HepG2 (cell line): ENCODE results near the gene VASN. TPM values are rescaled to one million over a fixed set of nuclear protein-coding genes. Genes with fewer than 3 reads are reported as not detected.

Source experiments
- AHR ChIP-seq: IDR thresholded peaks from 2 replicates; pipeline ENCODE4 v1.6.1; 2018; ENCODE audit warnings: missing genetic modification reagents, missing compliant biosample characterization
- CENPX ChIP-seq: sonication (generic); formaldehyde crosslinking; IDR thresholded peaks from 2 replicates; pipeline ENCODE4 v1.9.0; 2021; ENCODE audit warnings: mild to moderate bottlenecking, missing genetic modification reagents, moderate library complexity
- CHD4 ChIP-seq: fragments of 200-600 bp; sonication (generic); IDR thresholded peaks from 2 replicates; pipeline ENCODE4 v1.7.0; 2017; ENCODE audit warnings: mild to moderate bottlenecking, low read length, borderline replicate concordance
- EP300 ChIP-seq, 3 experiments: sonication (generic) in 1 of 3; formaldehyde crosslinking in 1 of 3; IDR thresholded peaks; 2 replicates each; pipeline versions ENCODE4 v1.5.1 to v1.6.1; 2011 to 2020; ENCODE audit warnings: low read depth in 2 of 3, low read length in 2 of 3, borderline replicate concordance in 1 of 3, improper control_type of control experiment in 1 of 3, mild to moderate bottlenecking in 1 of 3, missing genetic modification reagents in 1 of 3, moderate library complexity in 1 of 3
- MNT ChIP-seq: fragments of 450-650 bp; IDR thresholded peaks from 2 replicates; pipeline ENCODE4 v1.6.1; 2016
- MYNN ChIP-seq: sonication (generic); formaldehyde crosslinking; IDR thresholded peaks from 2 replicates; pipeline ENCODE4 v1.4.0; 2020; ENCODE audit warnings: mild to moderate bottlenecking, low read depth, missing genetic modification reagents
- NPAS2 ChIP-seq: sonication (generic); formaldehyde crosslinking; IDR thresholded peaks from 2 replicates; pipeline ENCODE4 v1.8.0; 2022; ENCODE audit warnings: mild to moderate bottlenecking, missing genetic modification reagents, borderline replicate concordance
- NR2F1 ChIP-seq, 2 experiments: fragments of 450-650 bp in 1 of 2; formaldehyde crosslinking in 1 of 2; IDR thresholded peaks; 2 replicates each; pipeline versions ENCODE4 v1.5.0 to v1.6.1; 2016 to 2020; ENCODE audit warnings: mild to moderate bottlenecking in 1 of 2, missing compliant biosample characterization in 1 of 2, missing genetic modification reagents in 1 of 2, moderate library complexity in 1 of 2
- NRL ChIP-seq: sonication (generic); formaldehyde crosslinking; IDR thresholded peaks from 2 replicates; pipeline ENCODE4 v1.5.0; 2020; ENCODE audit warnings: missing genetic modification reagents, mild to moderate bottlenecking, moderate library complexity, borderline replicate concordance
- PHF20 ChIP-seq: sonication (generic); formaldehyde crosslinking; IDR thresholded peaks from 2 replicates; pipeline ENCODE4 v1.5.0; 2020; ENCODE audit warnings: mild to moderate bottlenecking, missing genetic modification reagents
- RFXANK ChIP-seq: IDR thresholded peaks from 2 replicates; pipeline ENCODE4 v1.6.1; 2016
- RNF219 ChIP-seq: sonication (generic); formaldehyde crosslinking; IDR thresholded peaks from 2 replicates; pipeline ENCODE4 v1.5.0; 2020; ENCODE audit warnings: mild to moderate bottlenecking, missing genetic modification reagents
- SETDB1 ChIP-seq: sonication (generic); formaldehyde crosslinking; IDR thresholded peaks from 2 replicates; pipeline ENCODE4 v1.5.1; 2020; ENCODE audit warnings: missing genetic modification reagents, mild to moderate bottlenecking, borderline replicate concordance
- THAP7 ChIP-seq: sonication (generic); formaldehyde crosslinking; IDR thresholded peaks from 2 replicates; pipeline ENCODE4 v1.8.1; 2023; ENCODE audit warnings: mild to moderate bottlenecking, missing genetic modification reagents
- ZBTB33 ChIP-seq: sonication (generic); formaldehyde crosslinking; IDR thresholded peaks from 2 replicates; pipeline ENCODE4 v1.4.0; 2020; ENCODE audit warnings: missing genetic modification reagents
- ZFP36L2 ChIP-seq: sonication (generic); formaldehyde crosslinking; IDR thresholded peaks from 2 replicates; pipeline ENCODE4 v1.4.0; 2020; ENCODE audit warnings: missing genetic modification reagents
- ZNF251 ChIP-seq: sonication (generic); formaldehyde crosslinking; IDR thresholded peaks from 2 replicates; pipeline ENCODE4 v1.9.0; 2021; ENCODE audit warnings: mild to moderate bottlenecking, missing genetic modification reagents
- ZNF597 ChIP-seq: sonication (generic); formaldehyde crosslinking; IDR thresholded peaks from 2 replicates; pipeline ENCODE4 v1.5.0; 2020; ENCODE audit warnings: missing genetic modification reagents
- ZNF598 ChIP-seq: sonication (generic); formaldehyde crosslinking; IDR thresholded peaks from 2 replicates; pipeline ENCODE4 v1.5.1; 2020; ENCODE audit warnings: mild to moderate bottlenecking, missing genetic modification reagents, borderline replicate concordance
- ZNF7 ChIP-seq: IDR thresholded peaks from 2 replicates; pipeline ENCODE4 v1.6.1; 2016; ENCODE audit warnings: missing biosample characterization, missing genetic modification reagents
- ZNF782 ChIP-seq: sonication (generic); formaldehyde crosslinking; IDR thresholded peaks from 2 replicates; pipeline ENCODE4 v1.4.0; 2020; ENCODE audit warnings: missing genetic modification reagents, mild to moderate bottlenecking, borderline replicate concordance
- ZSCAN12 ChIP-seq: sonication (generic); formaldehyde crosslinking; IDR thresholded peaks from 2 replicates; pipeline ENCODE4 v1.9.0; 2021; ENCODE audit warnings: mild to moderate bottlenecking, missing genetic modification reagents
- polyA plus RNA-seq, 8 experiments: library from polyadenylated mRNA; depleted of rRNA in 3 of 8; stranded (reverse) in 7 of 8; unstranded in 1 of 8; fragments of >200 nt; fragmentation: Illumina TruSeq in 4 of 8; extraction: Trizol in 4 of 8; gene quantifications; 2 replicates each; pipeline versions ENCODE4 v1.2.1 to v1.2.3, GENCODE V29; 2011 to 2016; ENCODE audit warnings: low read depth in 4 of 8, missing spikeins in 1 of 8, mixed read lengths in 1 of 8; ENCODE audit not compliant: insufficient read depth in 1 of 8
- total RNA-seq, 5 experiments: library from RNA; depleted of rRNA; stranded (reverse); fragments of >200 nt; fragmentation: Illumina TruSeq; extraction: Trizol; gene quantifications; 2 replicates each; pipeline ENCODE4 v1.2.3, GENCODE V29; 2016; ENCODE audit warnings: low read depth in 1 of 5

The VASN gene
- total and polyA plus RNA-seq, 2 of the 13 experiments (the other 11 are each of a cell fraction or from before 2014, with no cell fraction given), result 8.4 to 18.2 TPM

GRCh38 chr16:4416200-4417032 is 44.8 kb downstream of the VASN start, which contains the start of gene CORO7 (continued):
- TF ChIP-seq ZFP36L2 (CRISPR knock-in tag) (no peak), ZSCAN12 (CRISPR knock-in tag) (peak; percentile 66; the same call in 1 of the 2 replicates), ZNF598 (CRISPR knock-in tag) (peak; percentile 52; the same call in 1 of the 2 replicates), CHD4 (no peak), ZNF782 (CRISPR knock-in tag) (no peak), SETDB1 (CRISPR knock-in tag) (no peak), PHF20 (peak; percentile 6; the same call in 1 of the 2 replicates), MNT (peak; percentile 59), MYNN (CRISPR knock-in tag) (no peak), RFXANK (CRISPR knock-in tag) (no peak), NPAS2 (CRISPR knock-in tag) (no peak), CENPX (no peak), RNF219 (CRISPR knock-in tag) (no peak), ZNF597 (CRISPR knock-in tag) (no peak), ZNF251 (CRISPR knock-in tag) (no peak), NRL (CRISPR knock-in tag) (no peak), AHR (CRISPR knock-in tag) (no peak), THAP7 (CRISPR knock-in tag) (no peak), ZBTB33 (no peak), EP300 (IDR thresholded peaks at IDR 0.05; ENCODE audit: low read depth in 2 of 2, low read length in 2 of 2) (no peak), EP300 (CRISPR knock-in tag; IDR thresholded peaks at IDR 0.05; ENCODE audit: borderline replicate concordance) (no peak), NR2F1 (CRISPR knock-in tag; IDR thresholded peaks at IDR 0.05) (no peak), ZNF7 (CRISPR knock-in tag) (no peak)
